Natural killer cell (primary cell): ENCODE measurements around the gene GPR18. TPM values are rescaled to one million over a fixed set of nuclear protein-coding genes. Genes with fewer than 3 reads are reported as not detected.
A peak's percentile ranks its signal among the peaks of the same experiment; 100 is the strongest.

Source experiments
- ATAC-seq, 3 donors: fragments of 150-1000 bp in 2 of 3; fragments of 200-7000 bp in 1 of 3; cut with Tn5 transposase; 1 replicate in 1 of 3; 2 replicates in 2 of 3; pipeline ENCODE4 v1.10.0; 2021; ENCODE audit warnings: mild to moderate bottlenecking in 2 of 3, moderate library complexity in 2 of 3
- DNase-seq, 2 donors: peaks; one replicate each; pipeline versions ENCODE4 v3.0.0 to v3.0.0-alpha.2; 2013 to 2021; ENCODE audit warnings: mixed read lengths in 1 of 2
- H3K27ac ChIP-seq: one replicate; pipeline ENCODE4 v1.5.1; 2013; ENCODE audit warnings: mild to moderate bottlenecking, low read length
- H3K27me3 ChIP-seq: one replicate; pipeline ENCODE4 v1.6.1; 2013; ENCODE audit warnings: low read length; ENCODE audit not compliant: control insufficient read depth, insufficient read depth
- H3K36me3 ChIP-seq: one replicate; pipeline ENCODE4 v1.6.1; 2013; ENCODE audit warnings: low read length; ENCODE audit not compliant: control insufficient read depth, insufficient read depth
- H3K4me1 ChIP-seq: one replicate; pipeline ENCODE4 v1.6.1; 2013; ENCODE audit warnings: low read length; ENCODE audit not compliant: control insufficient read depth, insufficient read depth
- H3K4me3 ChIP-seq: one replicate; pipeline ENCODE4 v1.5.1; 2013; ENCODE audit warnings: low read length
- H3K9me3 ChIP-seq: one replicate; pipeline ENCODE4 v1.6.1; 2013; ENCODE audit warnings: low read length; ENCODE audit not compliant: control insufficient read depth, insufficient read depth
- H3K27ac Mint-ChIP-seq, 2 donors: one replicate each; pipeline ENCODE4 v1.8.0; 2022; ENCODE audit warnings: mild to moderate bottlenecking in 2 of 2, mixed read lengths in 2 of 2, moderate library complexity in 1 of 2
- H3K27me3 Mint-ChIP-seq, 2 donors: one replicate each; pipeline ENCODE4 v1.8.0; 2022; ENCODE audit warnings: low read depth in 2 of 2, mixed read lengths in 2 of 2
- H3K36me3 Mint-ChIP-seq: one replicate; pipeline ENCODE4 v1.8.0; 2022; ENCODE audit warnings: mixed read lengths
- H3K4me1 Mint-ChIP-seq, 2 donors: one replicate each; pipeline ENCODE4 v1.8.0; 2022; ENCODE audit warnings: mixed read lengths in 2 of 2
- H3K4me3 Mint-ChIP-seq: one replicate; pipeline ENCODE4 v1.8.0; 2022; ENCODE audit warnings: mild to moderate bottlenecking, moderate library complexity, mixed read lengths
- H3K9me3 Mint-ChIP-seq, 2 donors: one replicate each; pipeline ENCODE4 v1.8.0; 2022; ENCODE audit warnings: mixed read lengths in 2 of 2
- WGBS: methylation state at CpG from one replicate; pipeline ENCODE4 v1.1.7; 2013; ENCODE audit warnings: missing lambda C conversion rate; ENCODE audit not compliant: insufficient coverage; 5-methylcytosine and 5-hydroxymethylcytosine counted together
- intact Hi-C: fragments of 100-400 bp; cut with micrococcal nuclease; formaldehyde crosslinking; loops from one replicate; pipeline ENCODE4 v1.14.2; 2022
- total RNA-seq, 4 donors: library from RNA; stranded (reverse); fragments of 120-200 nt in 1 of 4; gene quantifications; one replicate each; pipeline versions ENCODE4 v1.2.3 to v1.2.4, GENCODE V29; 2013 to 2022
- TF ChIP-seq, protein P1 (sequence below): fragments of 200-600 bp; IDR thresholded peaks from one replicate; pipeline ENCODE4 v1.8.0; 2022; ENCODE audit warnings: antibody characterized with exemption

The GPR18 gene
- total RNA-seq, 3 donors from 2014 or later (not counting 1 experiment from before 2014, with no cell fraction given), result 11.4 to 41.7 (median 25.5) TPM

DNA sequence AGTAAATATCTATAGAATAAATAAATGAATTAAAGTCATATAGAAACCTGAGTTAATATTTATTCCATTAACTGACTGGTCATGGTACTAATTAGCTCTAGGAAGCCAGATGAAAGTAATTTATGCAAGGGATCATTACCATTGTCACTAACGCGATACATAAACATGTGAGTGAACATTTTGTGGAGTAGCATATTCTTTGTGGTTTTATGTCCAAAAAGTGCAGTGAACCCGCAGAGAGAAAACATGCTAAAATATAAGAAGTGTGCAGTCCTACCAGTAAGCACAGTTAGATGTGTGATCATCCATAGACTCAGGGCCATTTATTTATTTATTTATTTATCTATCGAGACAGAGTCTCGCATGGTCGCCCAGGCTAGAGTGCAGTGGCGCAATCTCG is 47.4 kb upstream of the GPR18 start:
- H3K36me3 Mint-ChIP-seq, result peaks cover 8% of the 10 kb centered on the region
- H3K27me3 Mint-ChIP-seq, result no peaks in the 10 kb centered on the region
- H3K27me3 ChIP-seq, result no peaks in the 10 kb centered on the region
- intact Hi-C loops, result loop anchor here (5.0 kb wide), 1 partner anchor 47 kb away; no protein-coding TSS in a partner anchor
- DNase-seq (no peak), ATAC-seq (no peak)
- H3K4me3 Mint-ChIP-seq, result no peak overlapping the region
- peak overlapping the region; percentile 61 to 64 for H3K27ac Mint-ChIP-seq
- 41% methylated on average over 8 of the region's 8 CpGs for WGBS
- no peaks in the 10 kb centered on the region for H3K9me3 Mint-ChIP-seq
- H3K36me3 ChIP-seq, result peaks cover 16% of the 10 kb centered on the region
- peak overlapping the region; percentile 73 for H3K27ac ChIP-seq
- TF ChIP-seq, protein P1, sequence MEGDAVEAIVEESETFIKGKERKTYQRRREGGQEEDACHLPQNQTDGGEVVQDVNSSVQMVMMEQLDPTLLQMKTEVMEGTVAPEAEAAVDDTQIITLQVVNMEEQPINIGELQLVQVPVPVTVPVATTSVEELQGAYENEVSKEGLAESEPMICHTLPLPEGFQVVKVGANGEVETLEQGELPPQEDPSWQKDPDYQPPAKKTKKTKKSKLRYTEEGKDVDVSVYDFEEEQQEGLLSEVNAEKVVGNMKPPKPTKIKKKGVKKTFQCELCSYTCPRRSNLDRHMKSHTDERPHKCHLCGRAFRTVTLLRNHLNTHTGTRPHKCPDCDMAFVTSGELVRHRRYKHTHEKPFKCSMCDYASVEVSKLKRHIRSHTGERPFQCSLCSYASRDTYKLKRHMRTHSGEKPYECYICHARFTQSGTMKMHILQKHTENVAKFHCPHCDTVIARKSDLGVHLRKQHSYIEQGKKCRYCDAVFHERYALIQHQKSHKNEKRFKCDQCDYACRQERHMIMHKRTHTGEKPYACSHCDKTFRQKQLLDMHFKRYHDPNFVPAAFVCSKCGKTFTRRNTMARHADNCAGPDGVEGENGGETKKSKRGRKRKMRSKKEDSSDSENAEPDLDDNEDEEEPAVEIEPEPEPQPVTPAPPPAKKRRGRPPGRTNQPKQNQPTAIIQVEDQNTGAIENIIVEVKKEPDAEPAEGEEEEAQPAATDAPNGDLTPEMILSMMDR, result no peak
- peaks cover 50 to 64% of the 10 kb centered on the region in 2 donors for H3K4me1 Mint-ChIP-seq
- peak overlapping the region; percentile 40 for H3K4me3 ChIP-seq
- no peaks in the 10 kb centered on the region for H3K9me3 ChIP-seq
- peaks cover 39% of the 10 kb centered on the region for H3K4me1 ChIP-seq

DNA sequence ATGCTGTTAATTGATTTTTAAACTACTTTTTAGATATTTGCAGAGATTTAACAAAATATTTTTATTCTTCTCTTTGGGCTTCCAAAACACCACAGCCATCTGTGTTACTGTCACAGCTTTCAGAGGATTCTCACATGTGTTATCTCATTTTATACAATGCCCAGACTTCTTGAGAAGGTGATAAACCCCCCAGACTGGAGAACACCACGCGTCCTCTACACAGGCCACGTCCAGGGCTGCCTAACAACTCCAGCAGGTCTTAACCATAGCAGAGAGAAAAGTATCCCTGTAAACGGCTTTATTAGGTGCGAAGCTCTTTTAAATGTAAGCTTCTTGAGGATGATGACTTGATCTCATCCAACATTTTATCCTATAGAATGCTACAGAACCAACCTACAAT is 47.0 kb upstream of the GPR18 start:
- intact Hi-C loops, result loop anchor here (5.0 kb wide), 1 partner anchor 47 kb away; no protein-coding TSS in a partner anchor
- ATAC-seq, result no peak
- H3K4me1 Mint-ChIP-seq, result peaks cover 55 to 68% of the 10 kb centered on the region in 2 donors
- H3K4me1 ChIP-seq, result peaks cover 40% of the 10 kb centered on the region
- WGBS, result 27% methylated on average over 3 of the region's 5 CpGs
- no peaks in the 10 kb centered on the region for H3K27me3 Mint-ChIP-seq
- no peaks in the 10 kb centered on the region for H3K27me3 ChIP-seq
- H3K36me3 ChIP-seq, result peaks cover 19% of the 10 kb centered on the region
- no peaks in the 10 kb centered on the region for H3K9me3 ChIP-seq
- no peaks in the 10 kb centered on the region for H3K9me3 Mint-ChIP-seq
- peak overlapping the region; percentile 73 for H3K27ac ChIP-seq
- H3K27ac Mint-ChIP-seq, result peak overlapping the region in 1 of 2 donors; percentile 61
- peak overlapping the region; percentile 38 for H3K4me3 Mint-ChIP-seq
- TF ChIP-seq, protein P1, result no peak
- DNase-seq, result no peak
- peak overlapping the region; percentile 40 for H3K4me3 ChIP-seq
- peaks cover 8% of the 10 kb centered on the region for H3K36me3 Mint-ChIP-seq

DNA sequence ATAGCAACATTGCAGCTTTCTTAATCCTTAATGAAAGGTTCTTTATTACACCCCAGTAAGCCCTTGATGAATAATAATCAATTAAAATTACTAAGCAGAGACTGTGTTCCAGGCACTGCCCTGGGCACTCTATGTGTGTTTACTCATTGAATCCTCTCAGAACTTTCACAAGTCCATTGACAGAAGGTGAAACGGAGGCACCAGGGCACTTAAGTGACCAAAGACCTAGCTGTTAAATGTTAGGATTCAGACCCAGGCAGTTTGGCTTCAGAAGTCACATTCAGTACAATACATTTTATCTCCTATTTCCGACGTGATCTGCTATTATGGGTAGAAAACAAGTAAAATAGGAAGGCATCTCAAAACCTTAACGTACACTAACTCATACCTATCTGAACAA is 46.4 kb upstream of the GPR18 start:
- H3K4me3 Mint-ChIP-seq, result peak overlapping the region; percentile 74

More for the DNA sequence above, 46.4 kb upstream of the GPR18 start:
- no peaks in the 10 kb centered on the region for H3K27me3 ChIP-seq
- peak overlapping the region; percentile 40 for H3K4me3 ChIP-seq
- Mint-ChIP-seq H3K36me3 (peaks cover 8% of the 10 kb centered on the region), H3K9me3 (no peaks in the 10 kb centered on the region), H3K4me1 (peaks cover 59 to 70% of the 10 kb centered on the region in 2 donors), H3K27me3 (no peaks in the 10 kb centered on the region), H3K27ac (peak overlapping the region; percentile 17 to 61)
- intact Hi-C loops, result loop anchor here (5.0 kb wide), 1 partner anchor 33 kb away; no protein-coding TSS in a partner anchor
- no peak for ATAC-seq
- H3K4me1 ChIP-seq, result peaks cover 40% of the 10 kb centered on the region
- no peak for DNase-seq
- 40% methylated on average over 1 of the region's 4 CpGs for WGBS
- TF ChIP-seq, protein P1, result no peak
- H3K36me3 ChIP-seq, result peaks cover 16% of the 10 kb centered on the region
- no peaks in the 10 kb centered on the region for H3K9me3 ChIP-seq
- H3K27ac ChIP-seq, result peak overlapping the region; percentile 33
